ENCODE measurements around the gene PSMA8.
"Not testable (repeated sequence)": the region's sequence is repeated elsewhere in the genome, so short reads cannot be mapped to it uniquely, and the experiment has no call there.

Gene PSMA8

GRCh38 chr18:26238718-26239117 lies 105.0 kb downstream of the PSMA8 start:
- not testable (repeated sequence) for DNase-seq

- not testable (repeated sequence) for DNase-seq
These were observed 108.7 kb downstream of the PSMA8 start for GRCh38 chr18:26242392-26242791.
